ENCODE data around the gene KIFC3.
"Not testable (repeated sequence)": the region's sequence is repeated elsewhere in the genome, so short reads cannot be mapped to it uniquely, and the experiment has no call there.

KIFC3 gene

GRCh38 chr16:57785924-57786323 is 16.4 kb downstream of the KIFC3 start:
- DNase-seq (ENCODE audit: low spot score): no peak

- DNase-seq (ENCODE audit: low spot score): no peak
These were observed 16.9 kb downstream of the KIFC3 start for GRCh38 chr16:57785385-57785784.

- no peak for DNase-seq (ENCODE audit: low spot score)
These were observed 18.0 kb downstream of the KIFC3 start for GRCh38 chr16:57784334-57784733.

GRCh38 chr16:57783883-57784282 is 18.4 kb downstream of the KIFC3 start:
- DNase-seq (ENCODE audit: low spot score): no peak

GRCh38 chr16:57783116-57783515 is 19.2 kb downstream of the KIFC3 start:
- no peak for DNase-seq (ENCODE audit: low spot score)

GRCh38 chr16:57782607-57783055 is 19.7 kb downstream of the KIFC3 start:
- DNase-seq (ENCODE audit: low spot score): not testable (repeated sequence)

GRCh38 chr16:57781741-57782606 is 20.3 kb downstream of the KIFC3 start:
- no peak for DNase-seq (ENCODE audit: low spot score)

GRCh38 chr16:57781349-57781740 is 20.9 kb downstream of the KIFC3 start:
- no peak for DNase-seq (ENCODE audit: low spot score)

- not testable (repeated sequence) for DNase-seq (ENCODE audit: low spot score)
These were observed 22.5 kb downstream of the KIFC3 start for GRCh38 chr16:57779836-57780235.

GRCh38 chr16:57778658-57779057 is 23.6 kb downstream of the KIFC3 start:
- DNase-seq (ENCODE audit: low spot score): no peak

GRCh38 chr16:57775661-57776469 is 26.4 kb downstream of the KIFC3 start:
- no peak for DNase-seq (ENCODE audit: low spot score)

- no peak for DNase-seq (ENCODE audit: low spot score)
These were observed 27.5 kb downstream of the KIFC3 start for GRCh38 chr16:57774705-57775285.

- DNase-seq (ENCODE audit: low spot score): no peak
These were observed 28.5 kb downstream of the KIFC3 start for GRCh38 chr16:57773655-57774295.

- DNase-seq (ENCODE audit: low spot score): no peak
These were observed 29.3 kb downstream of the KIFC3 start for GRCh38 chr16:57773019-57773418.

- no peak for DNase-seq (ENCODE audit: low spot score)
These were observed 31.0 kb downstream of the KIFC3 start for GRCh38 chr16:57771141-57771785.

- no peak for DNase-seq (ENCODE audit: low spot score)
These were observed 31.9 kb downstream of the KIFC3 start for GRCh38 chr16:57770361-57770760.

- DNase-seq (ENCODE audit: low spot score): no peak
These were observed 32.6 kb downstream of the KIFC3 start for GRCh38 chr16:57769541-57770145.

- no peak for DNase-seq (ENCODE audit: low spot score)
These were observed 35.5 kb downstream of the KIFC3 start for GRCh38 chr16:57766714-57767348.

GRCh38 chr16:57765160-57765728 is 37.0 kb downstream of the KIFC3 start:
- DNase-seq (ENCODE audit: low spot score): no peak

Data from germinal center (tissue), 1 donor.